Stimulated activated CD8-positive, alpha-beta memory T cell treated with anti-CD3 and anti-CD28 coated beads, Interleukin-7, amount 100 ng/mL, for 48 hours (primary cell): ENCODE measurements around the gene PCDH7.

ENCODE experiments used
- DNase-seq, 2 donors: peaks; one replicate each; pipeline ENCODE4 v3.0.0-alpha.2; 2020; ENCODE audit warnings: low read depth in 1 of 2; ENCODE audit errors: extremely low read depth in 1 of 2

The PCDH7 gene

GRCh38 chr4:30776921-30777415 lies 56.8 kb downstream of the PCDH7 start:
- no peak for DNase-seq
